Fibroblast of peridontal ligament (primary cell): ENCODE results near the gene RBPJ.
"Not testable (repeated sequence)": the region's sequence is repeated elsewhere in the genome, so short reads cannot be mapped to it uniquely, and the experiment has no call there.

Source experiments
- DNase-seq: peaks from one replicate; pipeline ENCODE4 v3.0.0-alpha.2; 2010; ENCODE audit errors: extremely low read depth

Gene RBPJ

GRCh38 chr4:26302031-26302899, 18.5 kb upstream of the RBPJ start:
- DNase-seq = no peak

DNA sequence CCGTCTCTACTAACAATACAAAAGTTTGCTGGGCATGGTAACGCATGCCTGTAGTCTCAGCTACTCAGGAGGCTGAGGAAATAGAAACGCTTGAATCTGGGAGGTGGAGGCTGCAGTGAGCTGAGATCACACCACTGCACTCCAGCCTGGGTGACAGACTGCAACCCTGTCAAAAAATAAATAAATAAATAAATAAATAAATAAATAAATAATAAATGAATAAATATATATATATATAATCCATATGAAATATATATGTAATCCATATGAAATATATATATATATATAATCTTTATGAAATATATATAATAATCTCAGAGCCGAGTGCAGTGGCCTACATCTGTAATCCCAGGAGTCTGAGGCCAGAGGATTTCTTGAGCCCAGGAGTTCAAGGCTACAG, 17.8 kb upstream of the RBPJ start:
- no peak for DNase-seq

- DNase-seq = peak; percentile 48
Measured at GRCh38 chr4:26307037-26307800, 13.6 kb upstream of the RBPJ start.

- no peak for DNase-seq
Measured at GRCh38 chr4:26308568-26308967, 12.2 kb upstream of the RBPJ start.

GRCh38 chr4:26310264-26310663, 10.6 kb upstream of the RBPJ start:
- no peak for DNase-seq

DNA sequence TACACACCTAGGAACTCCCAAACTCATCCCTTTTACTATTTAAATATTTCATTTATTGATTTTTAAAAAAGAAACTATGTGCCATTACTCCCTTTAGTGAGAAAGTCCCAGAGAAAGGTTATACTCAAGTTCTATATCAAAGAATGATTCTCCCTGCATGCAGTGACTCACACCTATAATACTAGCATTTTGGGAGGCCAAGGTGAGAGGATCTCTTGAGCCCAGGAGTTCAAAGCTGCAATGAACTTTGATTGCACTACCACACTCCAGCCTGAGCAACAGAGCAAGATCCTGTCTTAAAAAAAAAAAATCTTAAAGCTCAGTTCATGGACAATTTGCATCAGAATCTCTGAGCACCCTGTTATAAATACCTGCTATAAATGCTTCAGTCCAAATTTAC, 9.2 kb upstream of the RBPJ start:
- no peak for DNase-seq

- not testable (repeated sequence) for DNase-seq
Measured at GRCh38 chr4:26315316-26315932, 5.4 kb upstream of the RBPJ start.

GRCh38 chr4:26317766-26318165, 3.0 kb upstream of the RBPJ start:
- DNase-seq = no peak

DNA sequence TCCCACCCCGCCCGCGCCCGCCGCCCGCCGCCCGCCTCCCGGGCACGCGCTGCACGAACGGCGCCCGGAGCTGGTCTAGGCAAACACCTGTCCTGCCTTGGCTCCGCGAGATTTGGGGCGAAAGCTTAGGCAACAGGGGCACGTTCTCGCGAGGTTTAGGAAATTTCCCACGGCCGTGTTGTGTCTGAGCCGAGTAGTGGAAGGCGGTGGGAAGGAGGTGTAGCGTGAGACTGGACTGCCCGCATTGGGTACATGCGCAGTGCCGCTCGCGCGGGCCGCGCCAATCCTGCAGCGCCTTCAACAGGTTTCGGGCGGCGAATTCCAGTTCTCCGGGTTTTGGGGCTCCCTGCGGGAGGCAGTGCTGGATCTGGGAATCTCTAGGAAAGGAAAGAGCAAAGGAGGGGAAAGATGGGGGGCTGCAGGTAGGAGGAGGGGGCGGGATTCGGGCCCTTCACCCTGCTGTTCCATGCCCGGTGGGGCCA, 1.3 kb upstream of the RBPJ start:
- DNase-seq = peak; percentile 100

DNA sequence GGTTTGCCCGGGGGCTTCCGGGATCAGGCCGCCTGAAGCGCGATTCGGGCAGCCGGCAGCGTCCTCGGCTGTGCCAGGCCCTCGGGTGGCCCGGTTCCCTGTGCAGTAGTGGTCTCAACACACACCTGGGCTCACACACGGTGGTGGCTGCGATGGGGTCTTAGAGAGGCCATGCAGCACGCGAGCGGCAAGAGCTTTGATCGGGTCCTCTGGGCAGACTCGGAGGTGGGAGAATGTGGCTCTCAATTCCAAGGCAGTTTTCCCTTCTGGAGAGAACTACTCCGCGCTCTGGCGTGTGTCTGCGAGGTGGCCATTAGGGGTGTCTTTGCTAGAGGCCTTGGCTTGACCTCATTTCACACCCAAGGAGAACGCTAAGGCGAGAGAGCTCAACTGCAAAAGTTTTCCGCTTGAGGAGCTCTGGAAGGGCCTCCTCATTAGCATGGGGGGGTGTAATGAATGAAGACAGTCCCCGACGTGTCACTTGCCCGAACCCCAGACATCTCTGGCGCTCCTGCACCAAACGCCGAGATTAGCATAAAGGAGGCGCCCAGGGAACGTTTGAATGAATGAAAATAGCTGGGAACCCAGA, 771 bp upstream of the RBPJ start:
- DNase-seq = peak; percentile 41

DNA sequence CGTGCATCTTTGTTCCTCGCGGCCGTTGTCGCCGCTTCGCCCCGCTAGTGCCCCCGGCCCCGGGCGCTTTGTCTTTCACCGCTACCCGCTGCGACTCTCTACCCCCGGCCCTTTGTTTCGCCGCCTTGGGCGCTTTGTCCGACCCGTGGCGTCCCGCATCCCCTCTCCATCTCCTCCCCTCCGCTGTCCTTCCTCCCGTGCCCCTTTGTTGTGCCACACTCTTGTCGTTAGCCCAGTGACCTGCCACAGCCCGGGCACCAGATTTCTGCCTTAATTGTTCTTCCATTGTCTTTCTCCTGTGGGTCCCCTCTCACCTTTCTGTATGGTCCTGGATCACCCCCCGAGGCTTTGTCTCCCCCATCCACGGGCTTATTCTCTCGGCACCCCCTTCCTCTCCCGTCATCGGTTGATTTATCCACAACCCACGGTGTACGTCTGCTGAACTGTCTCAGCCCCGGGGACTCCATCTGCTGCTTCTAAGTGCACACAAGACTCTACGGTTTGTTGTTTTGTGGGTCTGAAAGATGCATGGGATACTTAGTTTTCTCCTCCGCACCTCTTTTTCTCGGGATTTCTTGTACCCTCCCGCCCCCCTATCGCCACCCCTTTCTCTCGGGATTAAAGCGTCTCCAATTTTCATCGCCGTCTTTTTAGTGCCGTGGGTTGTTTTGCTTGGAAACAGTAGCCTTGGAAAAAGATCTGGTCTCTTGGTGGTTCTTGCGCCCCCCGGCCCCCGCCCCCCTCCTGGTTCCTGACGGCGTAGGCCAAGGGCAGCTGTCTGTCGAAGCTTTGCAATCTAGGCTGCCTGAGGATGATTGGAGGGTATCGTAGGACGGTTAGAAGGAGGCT, 783 bp downstream of the RBPJ start:
- DNase-seq = peak; percentile 43

DNA sequence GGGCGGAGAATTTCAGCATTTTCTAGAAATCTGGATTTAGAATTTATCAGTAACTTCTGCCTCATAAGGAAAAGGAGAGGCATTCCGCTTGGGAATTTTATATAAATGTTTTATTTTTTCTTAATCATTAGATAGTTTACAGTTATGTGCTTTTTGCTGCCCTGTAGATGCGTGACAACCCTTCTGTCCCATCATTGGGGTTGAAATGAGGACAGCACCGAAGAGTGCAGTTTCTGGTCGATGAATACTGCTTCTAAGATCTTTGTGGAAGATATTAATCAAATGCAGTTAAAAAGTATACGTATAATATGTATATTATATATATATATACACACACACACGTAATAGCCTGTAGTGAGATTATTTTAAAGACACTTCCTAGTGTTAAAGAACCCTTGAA, 1.5 kb downstream of the RBPJ start:
- DNase-seq = no peak

- peak; percentile 87 for DNase-seq
Measured at GRCh38 chr4:26323821-26324220, 3.0 kb downstream of the RBPJ start.

DNA sequence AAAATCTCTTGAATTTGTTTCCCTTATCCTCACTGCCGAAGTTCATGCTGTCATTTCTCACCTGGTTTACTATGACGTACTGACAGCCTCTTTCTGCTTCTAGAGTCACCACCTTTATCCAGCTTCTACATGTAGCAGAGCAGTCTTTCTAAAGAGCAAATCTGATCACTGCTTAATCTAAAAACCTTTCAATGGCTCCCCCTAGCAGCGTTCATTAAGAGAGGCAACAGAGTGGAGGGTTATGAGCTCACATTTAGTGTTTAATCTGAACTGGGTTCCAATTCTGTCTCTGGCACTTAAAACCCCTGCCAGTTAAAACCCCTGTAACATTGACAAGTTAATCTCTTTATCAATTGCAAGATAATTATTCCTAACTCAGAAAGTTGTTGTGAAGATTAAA, 4.4 kb downstream of the RBPJ start:
- peak; percentile 71 for DNase-seq

DNA sequence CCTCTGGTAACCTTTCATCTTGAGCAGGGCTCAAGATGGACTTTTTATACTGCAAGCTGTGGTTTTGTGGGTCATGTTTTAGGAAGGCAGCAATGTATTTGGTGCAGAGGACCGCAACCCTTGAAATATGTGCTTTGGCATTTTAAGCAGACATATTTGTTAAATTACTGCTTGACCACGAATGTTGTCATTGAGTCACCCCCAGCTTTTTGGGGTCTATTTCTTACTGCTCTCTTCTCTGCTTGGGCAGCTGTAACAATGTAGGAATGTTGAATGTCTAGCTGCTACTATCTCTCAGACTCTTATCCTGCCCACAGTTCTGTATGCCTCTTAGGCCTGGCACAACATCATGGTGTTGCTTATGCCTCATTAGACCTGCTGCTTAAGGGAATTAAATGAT, 6.0 kb downstream of the RBPJ start:
- peak; percentile 97 for DNase-seq

GRCh38 chr4:26330186-26330787, 9.5 kb downstream of the RBPJ start:
- DNase-seq = peak; percentile 78

DNA sequence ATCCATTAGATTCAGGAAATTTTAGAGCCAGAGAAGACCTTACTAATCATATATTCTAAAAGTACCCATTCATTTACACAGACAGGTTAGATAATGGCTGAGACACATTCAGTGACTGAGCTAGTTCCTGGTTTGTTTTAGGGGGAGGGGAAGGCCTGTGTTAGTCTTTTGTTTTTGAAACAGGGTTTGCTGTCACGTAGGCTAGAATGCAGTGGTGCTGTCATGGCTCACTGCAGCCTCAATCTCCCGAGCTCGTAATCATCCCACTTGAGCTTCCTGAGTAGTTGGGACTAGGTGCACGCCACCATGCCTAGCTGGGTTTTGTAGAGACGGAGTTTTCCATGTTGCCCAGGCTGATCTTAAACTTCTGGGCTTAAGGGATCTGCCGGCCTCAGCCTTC, 10.1 kb downstream of the RBPJ start:
- no peak for DNase-seq

DNA sequence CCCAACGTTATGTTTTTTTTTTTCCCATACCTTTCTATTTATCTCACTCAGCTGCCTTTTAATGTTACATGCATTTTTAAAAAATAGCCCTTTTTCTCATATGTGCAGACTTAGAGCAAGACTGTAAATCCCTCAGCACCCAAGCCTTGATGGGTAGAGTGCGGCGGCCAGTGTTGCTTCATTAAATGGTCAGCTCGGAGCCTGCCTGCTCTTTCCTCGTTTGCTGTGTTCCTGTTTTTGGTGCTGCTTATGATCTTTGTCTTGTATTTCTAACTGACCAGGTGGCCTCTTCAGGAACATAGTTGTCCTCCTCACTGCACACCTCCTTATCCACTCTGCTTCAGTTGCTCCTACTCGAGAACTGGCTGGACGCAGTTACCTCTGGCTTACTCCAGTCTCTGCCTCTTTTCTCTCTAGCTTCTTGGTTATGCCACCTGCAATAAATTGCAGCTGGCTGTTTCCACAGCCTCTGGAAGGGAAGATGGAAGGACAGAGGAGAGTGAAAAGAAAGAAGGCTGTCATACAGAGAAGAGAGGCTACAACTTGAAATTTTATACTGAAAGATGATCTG, 10.7 kb downstream of the RBPJ start:
- no peak for DNase-seq

GRCh38 chr4:26334366-26334765, 13.6 kb downstream of the RBPJ start:
- DNase-seq = no peak

GRCh38 chr4:26337612-26338011, 16.8 kb downstream of the RBPJ start:
- no peak for DNase-seq
